HG03103 (cell line): ENCODE measurements around the gene ANKRD61.
"Not testable (repeated sequence)": the region's sequence is repeated elsewhere in the genome, so short reads cannot be mapped to it uniquely, and the experiment has no call there.

Experiments
- ATAC-seq: cut with Tn5 transposase; IDR thresholded peaks from one replicate; pipeline ENCODE4 v1.9.1; 2021; ENCODE audit warnings: low read depth; ENCODE audit not compliant: unreplicated experiment

The ANKRD61 gene

DNA sequence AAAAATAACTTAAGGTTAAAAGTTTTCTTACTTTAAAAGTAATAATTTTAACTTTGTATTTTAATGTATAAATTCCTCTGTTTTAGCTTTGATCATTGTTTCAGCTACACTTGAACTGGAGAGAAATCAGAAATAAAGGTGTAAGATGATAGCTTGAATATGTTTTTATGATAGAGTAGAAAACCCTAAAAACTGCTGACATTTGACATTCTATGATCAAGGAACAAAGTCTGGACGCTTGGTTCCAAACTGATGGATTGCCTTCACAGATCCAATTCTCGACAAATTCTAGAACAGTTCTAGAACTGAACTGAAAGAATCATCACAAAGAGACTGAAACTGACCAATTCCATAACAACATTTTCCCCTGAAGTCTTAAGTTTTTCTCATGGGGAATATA lies at the start of gene ANKRD61:
Gene ANKRD61 (plus strand): TSS at position 389 of the 400 bp plus-strand sequence. CDS start 0 bp downstream, at position 389.
- no peak for ATAC-seq

- not testable (repeated sequence) for ATAC-seq
Measured at GRCh38 chr7:5987061-5987460, 44.1 kb upstream of the ANKRD61 start.

- no peak for ATAC-seq
Measured at GRCh38 chr7:5997210-5997808, 33.9 kb upstream of the ANKRD61 start.

DNA sequence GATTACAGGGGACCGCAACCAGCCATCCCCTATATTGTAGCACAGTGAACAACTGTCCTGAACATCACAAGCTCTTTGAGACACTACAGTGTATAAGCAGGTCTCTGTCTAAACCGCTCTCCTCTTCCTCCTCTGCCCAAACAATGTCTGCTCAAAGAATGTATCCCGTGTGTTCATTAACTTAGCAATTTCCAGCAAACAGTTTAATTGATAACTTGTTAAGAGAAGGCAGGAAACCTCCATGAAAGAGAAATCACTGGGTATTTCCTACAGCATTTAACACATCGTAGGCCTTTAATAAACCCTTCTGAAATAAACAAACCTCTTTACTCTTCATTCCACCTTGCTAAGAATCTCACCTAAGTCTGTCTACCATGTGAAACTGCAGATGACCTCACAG lies 23.8 kb upstream of the ANKRD61 start:
- no peak for ATAC-seq

GRCh38 chr7:6007835-6008590 lies 23.2 kb upstream of the ANKRD61 start:
- ATAC-seq: not testable (repeated sequence)

DNA sequence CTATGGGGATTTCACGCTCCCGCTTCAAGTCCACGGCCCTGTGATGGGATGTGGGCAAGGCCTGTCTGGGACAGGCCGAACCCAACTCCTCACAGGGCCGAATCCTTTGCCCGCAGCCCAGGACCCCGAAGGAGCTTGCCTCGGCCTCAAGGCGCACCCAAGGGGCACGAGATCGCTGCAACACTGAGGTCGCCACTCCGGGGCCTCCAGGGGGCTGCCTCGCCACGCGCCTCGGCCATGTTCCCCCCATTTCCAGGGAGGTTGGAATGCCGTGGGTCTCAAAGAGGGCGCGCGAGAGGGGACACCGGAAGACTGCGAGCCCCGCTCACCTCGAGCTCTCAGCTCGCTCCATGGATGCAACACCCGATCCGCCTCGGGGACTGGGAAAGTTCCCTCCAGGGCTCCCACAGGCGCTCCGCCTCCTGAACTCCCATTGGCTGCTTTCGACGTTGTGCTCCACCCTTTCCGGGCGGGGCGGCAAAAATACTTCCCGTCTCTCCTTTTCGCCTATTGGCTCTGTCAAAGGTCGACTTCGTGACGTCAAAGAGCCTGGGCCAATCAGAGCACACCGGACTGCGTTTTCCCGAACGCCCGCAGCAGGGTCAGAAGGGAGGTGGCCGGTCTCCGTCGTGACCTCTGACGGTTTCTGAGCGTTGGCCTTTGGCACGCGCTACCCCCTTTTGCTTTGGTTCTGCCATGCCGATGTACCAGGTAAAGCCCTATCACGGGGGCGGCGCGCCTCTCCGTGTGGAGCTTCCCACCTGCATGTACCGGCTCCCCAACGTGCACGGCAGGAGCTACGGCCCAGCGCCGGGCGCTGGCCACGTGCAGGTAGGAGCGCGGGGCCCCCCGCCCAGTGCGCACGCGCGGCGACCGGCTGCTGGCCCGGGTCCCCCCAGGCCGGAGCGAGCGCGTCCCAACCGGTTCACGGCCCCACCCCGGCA lies 22.2 kb upstream of the ANKRD61 start, which contains the start of the genes AIMP2 and PMS2:
Gene AIMP2 (plus strand): TSS at position 605 of the 944 bp plus-strand sequence. CDS start 92 bp downstream, at position 697.
Gene PMS2 (minus strand): TSS at position 382 of the 944 bp plus-strand sequence. CDS start 30 bp downstream, at position 352.
- ATAC-seq: peak; percentile 86

- ATAC-seq: not testable (repeated sequence)
Measured at GRCh38 chr7:6010370-6010769, 20.8 kb upstream of the ANKRD61 start.

GRCh38 chr7:6011541-6011940 lies 19.6 kb upstream of the ANKRD61 start:
- no peak for ATAC-seq

DNA sequence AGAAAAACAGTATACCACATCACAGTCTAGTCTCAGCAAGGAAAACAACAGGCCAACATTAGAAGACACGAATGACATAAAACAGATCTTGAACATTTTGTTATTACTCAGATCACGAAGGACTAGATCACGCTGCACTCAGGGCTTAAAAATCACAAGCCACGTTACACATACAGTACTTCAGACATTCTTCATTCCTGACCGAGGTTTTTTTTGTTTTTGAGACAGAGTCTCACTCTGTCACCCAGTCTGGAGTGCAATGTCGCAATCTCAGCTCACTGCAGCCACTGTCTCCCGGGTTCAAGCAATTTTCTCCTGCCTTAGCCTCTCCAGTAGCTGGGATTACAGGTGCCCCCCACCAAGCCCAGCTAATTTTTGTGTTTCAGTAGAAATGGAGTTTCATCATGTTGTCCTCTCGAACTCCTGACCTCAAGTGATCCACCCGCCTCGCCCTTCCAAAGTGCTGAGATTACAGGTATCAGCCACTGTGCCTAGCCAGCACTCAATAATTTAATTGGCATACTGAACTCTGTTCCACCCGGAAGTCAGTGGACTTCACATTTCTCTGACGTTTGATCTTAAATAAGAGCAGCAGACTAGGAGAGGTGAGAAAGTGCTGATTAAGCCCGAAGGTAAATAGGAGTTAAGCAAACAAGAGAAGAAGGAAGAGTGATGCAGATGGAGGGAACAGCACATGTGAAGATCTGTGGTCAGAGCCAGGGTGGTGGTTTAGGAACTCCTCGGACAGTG lies 18.6 kb upstream of the ANKRD61 start:
- ATAC-seq: no peak

DNA sequence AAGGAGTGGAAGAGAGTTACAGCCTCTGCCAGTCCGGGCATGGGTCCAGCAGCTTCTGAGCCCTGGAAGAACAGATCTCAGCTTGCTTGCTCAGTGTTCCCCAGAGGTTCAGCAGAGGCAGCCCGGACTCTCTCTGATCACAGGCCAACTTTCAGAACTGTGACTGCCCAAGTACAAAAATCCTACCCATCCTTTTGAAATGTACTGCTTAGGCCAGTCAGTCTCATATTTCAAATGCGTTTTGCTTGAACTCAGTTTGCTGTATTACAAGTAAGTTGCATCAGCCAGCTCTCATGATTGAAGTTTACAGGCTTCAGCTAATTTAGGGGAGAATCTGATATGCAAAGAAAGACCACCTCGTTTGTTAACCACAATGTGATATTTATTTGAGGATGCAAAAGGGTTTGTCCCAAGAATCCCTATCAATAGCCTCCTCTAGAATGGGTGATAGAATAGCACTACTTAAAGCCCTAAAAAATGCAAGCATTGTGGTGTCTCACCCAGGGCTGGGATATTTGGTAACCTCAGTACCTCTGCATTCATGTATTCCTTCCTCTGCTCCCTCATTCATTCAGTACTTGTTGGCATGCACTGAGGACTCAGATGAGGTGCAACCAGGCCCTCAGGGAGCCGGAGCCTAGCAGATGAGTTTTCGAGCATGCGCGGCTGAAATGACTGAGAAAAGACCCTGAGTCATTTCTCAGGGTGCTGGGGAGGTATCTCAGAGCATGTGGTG lies 15.1 kb upstream of the ANKRD61 start:
- no peak for ATAC-seq

GRCh38 chr7:6016653-6016966 lies 14.6 kb upstream of the ANKRD61 start:
- no peak for ATAC-seq

DNA sequence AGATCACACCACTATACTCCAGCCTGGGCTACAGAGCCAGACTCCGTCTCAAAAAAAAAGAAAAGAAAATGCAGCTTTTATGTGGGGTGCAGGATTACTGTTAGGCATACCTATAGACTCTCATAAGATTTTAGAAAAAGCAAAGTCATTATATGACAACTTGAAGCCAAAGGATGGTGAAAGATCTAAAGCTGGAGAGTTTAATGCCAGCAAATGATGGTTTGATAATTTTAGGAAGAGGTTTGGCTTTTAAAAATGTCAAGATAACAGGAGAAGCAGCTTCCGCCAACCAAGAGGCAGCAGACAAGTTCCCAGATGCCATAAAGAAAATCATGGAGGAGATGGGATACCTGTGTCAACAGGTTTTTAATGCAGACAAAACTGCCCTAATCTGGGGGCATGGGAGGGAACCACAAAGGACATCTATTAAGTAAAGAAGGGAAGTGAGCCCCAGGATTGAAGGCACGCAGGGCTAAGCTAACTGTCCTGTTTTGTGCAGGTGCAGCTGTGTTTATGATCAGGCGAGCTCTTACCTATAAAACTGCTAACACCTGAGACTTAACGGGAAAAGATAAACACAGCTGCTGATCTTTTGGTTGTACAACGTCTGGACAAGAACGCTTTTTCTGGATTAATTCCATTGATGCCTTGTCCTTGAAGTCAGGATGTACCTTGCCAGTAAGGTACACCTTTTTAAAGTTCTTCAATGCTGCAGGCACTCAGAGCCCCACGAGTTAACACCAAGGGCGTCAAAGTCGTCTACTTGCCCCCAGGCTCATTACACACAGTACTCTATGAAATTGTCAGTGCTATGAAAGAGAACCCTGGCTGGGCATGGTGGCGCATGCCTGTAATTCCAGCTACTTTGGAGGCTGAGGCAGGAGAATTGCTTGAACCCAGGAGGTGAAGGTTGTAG lies 10.5 kb upstream of the ANKRD61 start:
- ATAC-seq: no peak

DNA sequence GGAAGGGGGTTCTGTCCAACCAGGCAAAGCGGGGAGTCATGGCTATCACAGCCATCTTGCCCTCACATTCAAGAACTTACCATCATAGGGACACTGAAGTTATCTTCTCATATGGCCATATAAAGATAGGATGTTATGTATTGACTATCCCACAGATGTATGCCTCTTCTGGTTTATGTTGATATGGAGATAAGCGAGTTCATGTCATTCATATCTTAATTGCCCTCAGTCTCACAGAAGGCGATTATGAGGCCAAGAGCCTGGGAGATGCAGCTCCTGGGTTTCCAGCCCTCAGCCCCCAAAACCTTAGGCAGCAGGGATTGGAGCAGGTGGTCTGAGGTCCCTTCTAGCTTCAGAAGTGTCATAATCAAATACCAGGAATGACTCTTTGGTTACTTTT lies 8.5 kb upstream of the ANKRD61 start:
- no peak for ATAC-seq

- ATAC-seq: no peak
Measured at GRCh38 chr7:6023974-6024435, 7.2 kb upstream of the ANKRD61 start.

- ATAC-seq: peak; percentile 84
Measured at GRCh38 chr7:6026011-6026819, 5.0 kb upstream of the ANKRD61 start.

- ATAC-seq: no peak
Measured at GRCh38 chr7:6026820-6027311, 4.3 kb upstream of the ANKRD61 start.

GRCh38 chr7:6027806-6028365 lies 3.3 kb upstream of the ANKRD61 start:
- no peak for ATAC-seq
